DOHH2 (cell line): Measurements from ENCODE around the gene TMEM259.

Experiments used
- H3F3A ChIP-seq: fragments of 200-600 bp; sonication (generic), shearing (Covaris generic); 2 replicates; pipeline ENCODE4 v1.6.0; 2016; ENCODE audit warnings: antibody characterized with exemption, mild to moderate bottlenecking; ENCODE audit not compliant: control insufficient read depth, insufficient read depth
- H3K27ac ChIP-seq: fragments of 200-600 bp; sonication (generic); 2 replicates; pipeline ENCODE4 v1.5.1; 2014; ENCODE audit warnings: low read depth, mild to moderate bottlenecking, low read length, moderate library complexity
- H3K27me3 ChIP-seq: fragments of 200-600 bp; sonication (generic); 2 replicates; pipeline ENCODE4 v1.6.1; 2014; ENCODE audit warnings: mild to moderate bottlenecking, low read length, mixed read lengths; ENCODE audit not compliant: control insufficient read depth
- H3K36me3 ChIP-seq: fragments of 200-600 bp; sonication (generic); 2 replicates; pipeline ENCODE4 v1.6.1; 2014; ENCODE audit warnings: mild to moderate bottlenecking, low read length, moderate library complexity, mixed read lengths; ENCODE audit not compliant: control insufficient read depth
- H3K4me1 ChIP-seq: fragments of 200-600 bp; sonication (generic); 2 replicates; pipeline ENCODE4 v1.6.1; 2014; ENCODE audit warnings: mild to moderate bottlenecking, low read length, mixed read lengths; ENCODE audit not compliant: control insufficient read depth
- H3K4me2 ChIP-seq: fragments of 200-600 bp; sonication (generic); 2 replicates; pipeline ENCODE4 v1.6.0; 2014; ENCODE audit warnings: mild to moderate bottlenecking, low read length, moderate library complexity
- H3K4me3 ChIP-seq: fragments of 200-600 bp; sonication (generic); 2 replicates; pipeline ENCODE4 v1.5.1; 2014; ENCODE audit warnings: mild to moderate bottlenecking, low read length, mixed read lengths
- H3K79me2 ChIP-seq: fragments of 200-600 bp; sonication (generic); 2 replicates; pipeline ENCODE4 v1.6.1; 2014; ENCODE audit warnings: mild to moderate bottlenecking, low read length, mixed read lengths; ENCODE audit not compliant: control insufficient read depth
- H3K9me2 ChIP-seq: fragments of 200-600 bp; sonication (generic); replicated peaks from 2 replicates; pipeline ENCODE4 v1.6.1; 2014; ENCODE audit warnings: mild to moderate bottlenecking, low read length, mixed read lengths; ENCODE audit not compliant: control insufficient read depth
- H3K9me3 ChIP-seq: fragments of 200-600 bp; sonication (generic); 2 replicates; pipeline ENCODE4 v1.6.1; 2014; ENCODE audit warnings: antibody characterized with exemption, low read length, mixed read lengths; ENCODE audit not compliant: control insufficient read depth, insufficient read depth
- H4K20me1 ChIP-seq: fragments of 200-600 bp; sonication (generic); 2 replicates; pipeline ENCODE4 v1.6.0; 2014; ENCODE audit warnings: low read depth, mild to moderate bottlenecking, antibody characterized with exemption, low read length, moderate library complexity; ENCODE audit not compliant: control insufficient read depth, insufficient read depth
- CTCF ChIP-seq: fragments of 200-600 bp; sonication (generic); IDR thresholded peaks from one replicate; pipeline ENCODE4 v1.5.1; 2014; ENCODE audit warnings: antibody characterized with exemption, mild to moderate bottlenecking, low read depth, low read length; ENCODE audit not compliant: poor library complexity, severe bottlenecking
- EZH2phosphoT487 ChIP-seq: fragments of 200-600 bp; sonication (generic); IDR thresholded peaks from 2 replicates; pipeline ENCODE4 v1.6.1; 2017; ENCODE audit warnings: borderline replicate concordance, mild to moderate bottlenecking, antibody characterized with exemption, low read length, moderate library complexity, mixed read lengths

Gene TMEM259

GRCh38 chr19:977058-977464 is 43.9 kb downstream of the TMEM259 start:
- Histone ChIP-seq H4K20me1 (no peaks in the 10 kb centered on the region), H3K27ac (no peak overlapping the region), H3K27me3 (peaks cover 13% of the 10 kb centered on the region), H3K4me2 (no peak overlapping the region), H3K4me1 (no peaks in the 10 kb centered on the region), H3K9me2 (no peaks in the 10 kb centered on the region), H3K4me3 (no peak overlapping the region), H3K9me3 (no peaks in the 10 kb centered on the region), H3F3A (no peaks in the 10 kb centered on the region), H3K36me3 (no peaks in the 10 kb centered on the region), H3K79me2 (no peaks in the 10 kb centered on the region)
- no peak for TF ChIP-seq EZH2phosphoT487
- TF ChIP-seq CTCF = no peak

GRCh38 chr19:976476-976875 is 44.4 kb downstream of the TMEM259 start:
- Histone ChIP-seq H3K4me1 (no peaks in the 10 kb centered on the region), H3K9me2 (no peaks in the 10 kb centered on the region), H3K79me2 (no peaks in the 10 kb centered on the region), H3K4me2 (no peak overlapping the region), H3K9me3 (peaks cover 4% of the 10 kb centered on the region), H3K36me3 (no peaks in the 10 kb centered on the region), H3F3A (no peaks in the 10 kb centered on the region), H3K4me3 (no peak overlapping the region), H3K27ac (no peak overlapping the region), H3K27me3 (peaks cover 13% of the 10 kb centered on the region), H4K20me1 (no peaks in the 10 kb centered on the region)
- TF ChIP-seq CTCF (no peak), EZH2phosphoT487 (no peak)

- Histone ChIP-seq H3K27me3 (peaks cover 4% of the 10 kb centered on the region; the same call in 1 of the 2 replicates), H3K79me2 (no peaks in the 10 kb centered on the region), H3K9me2 (no peaks in the 10 kb centered on the region), H4K20me1 (no peaks in the 10 kb centered on the region), H3K4me3 (no peak overlapping the region), H3K27ac (no peak overlapping the region), H3K4me2 (no peak overlapping the region), H3K36me3 (no peaks in the 10 kb centered on the region), H3F3A (no peaks in the 10 kb centered on the region), H3K9me3 (peaks cover 13% of the 10 kb centered on the region), H3K4me1 (no peaks in the 10 kb centered on the region)
- TF ChIP-seq EZH2phosphoT487 (no peak), CTCF (no peak)
Measured at GRCh38 chr19:974564-975257, 46.2 kb downstream of the TMEM259 start.
